ENCODE data around the gene AGRN. TPM values are rescaled to one million over a fixed set of nuclear protein-coding genes. Genes with fewer than 3 reads are reported as not detected.
"Not testable (repeated sequence)": the region's sequence is repeated elsewhere in the genome, so short reads cannot be mapped to it uniquely, and the experiment has no call there.

The AGRN gene
- total RNA-seq, 1 donor from 2014 or later: 335 TPM

- TF ChIP-seq CTCF (IDR thresholded peaks at IDR 0.05; ENCODE audit: unreplicated experiment): no peak
- H3K27ac Mint-ChIP-seq: no peak overlapping the region
These were observed 33.8 kb downstream of the AGRN start for GRCh38 chr1:1053682-1054081.

GRCh38 chr1:1054099-1054700 is 34.3 kb downstream of the AGRN start:
- Mint-ChIP-seq H3K4me3 (ENCODE audit: low read depth) (no peak overlapping the region), H3K27ac (no peak overlapping the region), H3K9me3 (ENCODE audit: low read depth) (no peaks in the 10 kb centered on the region), H3K27me3 (peaks cover 16% of the 10 kb centered on the region), H3K4me1 (ENCODE audit: low read depth) (peaks cover 4% of the 10 kb centered on the region), H3K36me3 (ENCODE audit: insufficient read depth) (peaks cover 16% of the 10 kb centered on the region)
- DNase-seq (ENCODE audit: low spot score, unreplicated experiment): no peak
- no peak for TF ChIP-seq CTCF (IDR thresholded peaks at IDR 0.05; ENCODE audit: unreplicated experiment)

More at GRCh38 chr1:1053682-1054081, 33.8 kb downstream of the AGRN start:
- no peak for DNase-seq (ENCODE audit: low spot score, unreplicated experiment)
- peaks cover 12% of the 10 kb centered on the region for H3K27me3 Mint-ChIP-seq
- no peaks in the 10 kb centered on the region for H3K9me3 Mint-ChIP-seq (ENCODE audit: low read depth)
- H3K36me3 Mint-ChIP-seq (ENCODE audit: insufficient read depth): peaks cover 16% of the 10 kb centered on the region
- peaks cover 3% of the 10 kb centered on the region for H3K4me1 Mint-ChIP-seq (ENCODE audit: low read depth)
- H3K4me3 Mint-ChIP-seq (ENCODE audit: low read depth): no peak overlapping the region

- Mint-ChIP-seq H3K9me3 (ENCODE audit: low read depth) (no peaks in the 10 kb centered on the region), H3K4me3 (ENCODE audit: low read depth) (no peak overlapping the region), H3K36me3 (ENCODE audit: insufficient read depth) (peaks cover 16% of the 10 kb centered on the region), H3K27me3 (peaks cover 17% of the 10 kb centered on the region), H3K4me1 (ENCODE audit: low read depth) (peaks cover 4% of the 10 kb centered on the region), H3K27ac (no peak overlapping the region)
- DNase-seq (ENCODE audit: low spot score, unreplicated experiment): no peak
- no peak for TF ChIP-seq CTCF (IDR thresholded peaks at IDR 0.05; ENCODE audit: unreplicated experiment)
These were observed 35.1 kb downstream of the AGRN start for GRCh38 chr1:1054971-1055370.

- Mint-ChIP-seq H3K4me1 (ENCODE audit: low read depth) (peaks cover 4% of the 10 kb centered on the region), H3K36me3 (ENCODE audit: insufficient read depth) (peaks cover 15% of the 10 kb centered on the region), H3K27ac (peak overlapping the region; percentile 49), H3K27me3 (peaks cover 27% of the 10 kb centered on the region), H3K4me3 (ENCODE audit: low read depth) (no peak overlapping the region), H3K9me3 (ENCODE audit: low read depth) (no peaks in the 10 kb centered on the region)
- no peak for DNase-seq (ENCODE audit: low spot score, unreplicated experiment)
- TF ChIP-seq CTCF (IDR thresholded peaks at IDR 0.05; ENCODE audit: unreplicated experiment): no peak
These were observed 36.2 kb downstream of the AGRN start for GRCh38 chr1:1055841-1056736.

- not testable (repeated sequence) for H3K36me3 Mint-ChIP-seq (ENCODE audit: insufficient read depth); H3K4me1 Mint-ChIP-seq (ENCODE audit: low read depth); H3K27ac Mint-ChIP-seq; DNase-seq (ENCODE audit: low spot score, unreplicated experiment); H3K9me3 Mint-ChIP-seq (ENCODE audit: low read depth); H3K4me3 Mint-ChIP-seq (ENCODE audit: low read depth)
- H3K27me3 Mint-ChIP-seq: peaks cover 36% of the 10 kb centered on the region
These were observed 37.8 kb downstream of the AGRN start for GRCh38 chr1:1057769-1058087.
